PC-3 (cell line): Measurements from ENCODE around the gene TCN2. TPM values are rescaled to one million over a fixed set of nuclear protein-coding genes. Genes with fewer than 3 reads are reported as not detected.

Experiments used
- ATAC-seq: fragments of 200-7000 bp; cut with Tn5 transposase; 2 replicates; pipeline ENCODE4 v1.9.1; 2020; ENCODE audit warnings: mild to moderate bottlenecking, moderate library complexity
- BruUV-seq: library from RNA; stranded (reverse); fragments of 400-500 nt; replicated peaks from 2 replicates; lab custom pipeline; 2021; lab: Mats Ljungman, UMichigan
- CTCF ChIA-PET: fragments of 300-600 bp; sonication (Branson Sonifier 250); formaldehyde crosslinking; loops from one replicate; lab custom pipeline; 2022; ENCODE audit warnings: antibody characterized with exemption; lab: Charles Lee
- POLR2A ChIA-PET: fragments of 300-600 bp; sonication (Branson Sonifier 250); formaldehyde crosslinking; loops from one replicate; lab custom pipeline; 2022; ENCODE audit warnings: antibody characterized with exemption; ENCODE audit not compliant: unreplicated experiment; lab: Charles Lee
- DNase-seq: peaks from one replicate; pipeline ENCODE4 v3.0.0-alpha.2; 2015
- H2AFZ ChIP-seq: fragments of 300-600 bp; sonication (generic); 2 replicates; pipeline ENCODE4 v1.6.0; 2016; ENCODE audit warnings: antibody characterized with exemption, low read length
- H3F3A ChIP-seq: fragments of 300-600 bp; sonication (generic); one replicate; pipeline ENCODE4 v1.6.0; 2017; ENCODE audit warnings: antibody characterized with exemption, low read length, control low read depth, mild to moderate bottlenecking; ENCODE audit not compliant: unreplicated experiment
- H3K27ac ChIP-seq: fragments of 300-600 bp; sonication (generic); 2 replicates; pipeline ENCODE4 v1.5.1; 2016; ENCODE audit warnings: mild to moderate bottlenecking, low read length
- H3K27me3 ChIP-seq: fragments of 300-600 bp; sonication (generic); 2 replicates; pipeline ENCODE4 v1.6.1; 2016; ENCODE audit warnings: low read length, mixed read lengths
- H3K36me3 ChIP-seq: fragments of 300-600 bp; sonication (generic); 2 replicates; pipeline ENCODE4 v1.6.1; 2016; ENCODE audit warnings: low read depth, mixed run types, low read length, mixed read lengths
- H3K4me1 ChIP-seq: fragments of 300-600 bp; sonication (generic); 2 replicates; pipeline ENCODE4 v1.5.1; 2016; ENCODE audit warnings: low read length; ENCODE audit not compliant: insufficient read depth
- H3K4me2 ChIP-seq: fragments of 300-600 bp; sonication (generic); 2 replicates; pipeline ENCODE4 v1.6.0; 2016; ENCODE audit warnings: low read length
- H3K4me3 ChIP-seq: fragments of 300-600 bp; sonication (generic); 2 replicates; pipeline ENCODE4 v1.5.1; 2016; ENCODE audit warnings: mild to moderate bottlenecking, low read length, mixed read lengths
- H3K79me2 ChIP-seq: fragments of 300-600 bp; sonication (generic); 2 replicates; pipeline ENCODE4 v1.6.1; 2017; ENCODE audit warnings: low read length, mixed read lengths
- H3K9ac ChIP-seq: fragments of 300-600 bp; sonication (generic); 2 replicates; pipeline ENCODE4 v1.6.0; 2016; ENCODE audit warnings: mild to moderate bottlenecking, low read length
- H3K9me2 ChIP-seq: fragments of 300-600 bp; sonication (generic); replicated peaks from 2 replicates; pipeline ENCODE4 v1.6.1; 2016; ENCODE audit warnings: mixed run types, low read length, mixed read lengths
- H3K9me3 ChIP-seq: fragments of 300-600 bp; sonication (generic); 2 replicates; pipeline ENCODE4 v1.6.1; 2016; ENCODE audit warnings: low read length, mixed read lengths
- H4K20me1 ChIP-seq: fragments of 300-600 bp; sonication (generic); 2 replicates; pipeline ENCODE4 v1.6.1; 2016; ENCODE audit warnings: low read length, mixed read lengths
- CTCF ChIP-seq: fragments of 300-600 bp; sonication (generic); conservative IDR thresholded peaks from 2 replicates; pipeline ENCODE4 v1.5.1; 2017; ENCODE audit warnings: antibody characterized with exemption, low read depth, mild to moderate bottlenecking, low read length
- EZH2 ChIP-seq: fragments of 300-600 bp; sonication (generic); IDR thresholded peaks from one replicate; pipeline ENCODE4 v1.6.1; 2017; ENCODE audit warnings: antibody characterized with exemption, mild to moderate bottlenecking, low read length; ENCODE audit not compliant: unreplicated experiment
- EZH2phosphoT487 ChIP-seq: fragments of 300-600 bp; sonication (generic); IDR thresholded peaks from 2 replicates; pipeline ENCODE4 v1.6.1; 2018; ENCODE audit warnings: mild to moderate bottlenecking, antibody characterized with exemption, low read length, borderline replicate concordance
- intact Hi-C: fragments of 100-400 bp; cut with micrococcal nuclease; formaldehyde crosslinking; loops from 2 replicates; pipeline ENCODE4 v1.9.0; 2023
- total RNA-seq: library from RNA; depleted of rRNA; stranded (reverse); fragments of >200 nt; gene quantifications from 2 replicates; pipeline ENCODE4 v1.2.3, GENCODE V29; 2014

Gene TCN2
- total RNA-seq, 1 experiment from 2014 or later, result 1.7 TPM

DNA sequence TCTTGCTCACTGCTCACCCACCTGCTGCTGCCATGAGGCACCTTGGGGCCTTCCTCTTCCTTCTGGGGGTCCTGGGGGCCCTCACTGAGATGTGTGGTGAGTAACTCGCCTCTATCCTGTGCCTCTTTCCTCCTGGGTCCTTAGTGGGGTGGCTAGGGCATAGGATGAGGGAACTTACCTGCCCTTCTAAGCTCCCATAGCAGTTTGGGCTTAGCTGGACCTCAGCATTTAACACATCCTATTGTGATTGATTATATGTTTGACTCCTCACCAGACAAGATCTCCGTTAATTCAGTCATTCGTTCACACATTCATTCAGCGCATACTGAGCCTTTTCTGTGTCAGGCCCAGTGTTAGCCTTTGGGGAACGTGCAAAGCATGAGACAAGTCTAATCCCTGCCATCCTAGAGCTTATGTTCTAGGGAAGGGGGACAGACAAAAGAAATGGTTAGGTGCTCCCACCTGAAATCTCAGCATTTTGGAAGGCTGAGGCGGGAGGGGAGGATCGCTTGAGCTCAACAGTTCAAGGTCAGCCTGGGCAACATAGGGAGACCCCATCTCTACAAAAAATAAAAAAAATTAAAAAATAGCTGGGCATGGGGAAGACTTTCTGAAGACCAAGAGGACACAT, 441 bp downstream of the TCN2 start:
- H3K4me3 ChIP-seq, result peak overlapping the region; percentile 73
- TF ChIP-seq EZH2, result no peak
- no peak for TF ChIP-seq CTCF
- no peak for TF ChIP-seq EZH2phosphoT487
- peak overlapping the region; percentile 90 for H3K4me2 ChIP-seq
- CTCF ChIA-PET, result interaction anchor here (0.6 kb wide), 1 partner anchor 686 kb away, joined by 6 read pairs; no protein-coding TSS in a partner anchor
- H2AFZ ChIP-seq, result peak overlapping the region; percentile 99
- intact Hi-C loops, result loop anchor here (10.0 kb wide), 1 partner anchor 163 kb away; no protein-coding TSS in a partner anchor
- H3K9me3 ChIP-seq, result no peaks in the 10 kb centered on the region
- no peaks in the 10 kb centered on the region for H3K9me2 ChIP-seq
- POLR2A ChIA-PET, result interaction anchor here (0.6 to 0.7 kb wide), 3 partner anchors 18 to 564 kb away, joined by 3 to 18 read pairs (median 10); no protein-coding TSS in a partner anchor
- TSS peak; percentile 37 for BruUV-seq
- H3F3A ChIP-seq, result no peaks in the 10 kb centered on the region
- H3K9ac ChIP-seq, result peak overlapping the region; percentile 49; the same call in 1 of the 2 replicates
- H3K79me2 ChIP-seq, result no peaks in the 10 kb centered on the region
- peaks cover 34% of the 10 kb centered on the region for H3K4me1 ChIP-seq
- no peaks in the 10 kb centered on the region for H3K27me3 ChIP-seq
- DNase-seq, result no peak
- H3K36me3 ChIP-seq, result no peaks in the 10 kb centered on the region
- no peak for ATAC-seq
- no peak overlapping the region for H3K27ac ChIP-seq
- H4K20me1 ChIP-seq, result no peaks in the 10 kb centered on the region

GRCh38 chr22:30607939-30608338, 965 bp downstream of the TCN2 start:
- ChIA-PET CTCF (no interaction called here), POLR2A (no interaction called here)
- no peak overlapping the region for H3K27ac ChIP-seq

More at GRCh38 chr22:30607939-30608338, 965 bp downstream of the TCN2 start:
- intact Hi-C loops, result loop anchor here (10.0 kb wide), 1 partner anchor 163 kb away; no protein-coding TSS in a partner anchor
- Histone ChIP-seq H2AFZ (no peak overlapping the region), H3K4me3 (no peak overlapping the region), H3K36me3 (no peaks in the 10 kb centered on the region), H3K4me1 (peaks cover 34% of the 10 kb centered on the region), H3K27me3 (no peaks in the 10 kb centered on the region), H3K9ac (no peak overlapping the region), H3K4me2 (no peak overlapping the region), H3K9me2 (no peaks in the 10 kb centered on the region), H3F3A (no peaks in the 10 kb centered on the region), H3K9me3 (no peaks in the 10 kb centered on the region), H3K79me2 (no peaks in the 10 kb centered on the region), H4K20me1 (no peaks in the 10 kb centered on the region)
- TF ChIP-seq EZH2, result no peak
- TF ChIP-seq CTCF, result no peak
- no peak for TF ChIP-seq EZH2phosphoT487
- DNase-seq (no peak), ATAC-seq (no peak)
- BruUV-seq, result no TSS peak
